GM19468 (cell line): ENCODE data around the gene AFF4.
"Not testable (repeated sequence)": the region's sequence is repeated elsewhere in the genome, so short reads cannot be mapped to it uniquely, and the experiment has no call there.

Experiments used
- ATAC-seq: cut with Tn5 transposase; IDR thresholded peaks from one replicate; pipeline ENCODE4 v1.9.1; 2021; ENCODE audit warnings: mild to moderate bottlenecking, moderate library complexity, moderate number of reproducible peaks; ENCODE audit not compliant: unreplicated experiment; ENCODE audit errors: extremely low read depth

Gene AFF4

GRCh38 chr5:132865668-132866341 lies 97.6 kb downstream of the AFF4 start:
- ATAC-seq: no peak

GRCh38 chr5:132860742-132861141 lies 102.7 kb downstream of the AFF4 start:
- no peak for ATAC-seq

DNA sequence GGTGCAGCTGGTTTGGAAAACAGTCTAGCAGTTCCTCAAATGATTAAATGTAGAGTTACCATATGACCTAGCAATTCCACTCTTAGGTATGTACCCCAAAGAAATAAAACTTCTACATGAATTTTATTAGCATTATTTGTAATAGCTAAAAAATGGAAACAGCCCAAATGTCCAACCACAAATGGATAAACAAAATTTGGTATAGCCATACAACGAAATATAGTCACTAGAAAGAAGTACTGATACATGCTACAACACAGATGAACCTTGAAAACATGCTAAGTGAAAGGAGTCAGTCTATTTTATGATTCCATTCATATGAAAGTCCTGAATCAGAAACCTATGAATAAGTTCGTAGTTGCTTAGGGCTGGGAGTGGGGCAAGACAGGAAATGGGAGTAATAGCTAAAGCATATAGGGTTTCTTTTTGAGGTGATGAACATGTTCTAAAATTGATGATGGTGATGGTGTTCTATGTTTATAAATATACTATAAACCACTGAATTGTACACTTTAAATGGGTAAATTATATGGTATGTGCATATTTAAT lies 103.5 kb downstream of the AFF4 start:
- no peak for ATAC-seq

GRCh38 chr5:132856011-132856410 lies 107.4 kb downstream of the AFF4 start:
- ATAC-seq: no peak

GRCh38 chr5:132854992-132855391 lies 108.4 kb downstream of the AFF4 start:
- not testable (repeated sequence) for ATAC-seq

DNA sequence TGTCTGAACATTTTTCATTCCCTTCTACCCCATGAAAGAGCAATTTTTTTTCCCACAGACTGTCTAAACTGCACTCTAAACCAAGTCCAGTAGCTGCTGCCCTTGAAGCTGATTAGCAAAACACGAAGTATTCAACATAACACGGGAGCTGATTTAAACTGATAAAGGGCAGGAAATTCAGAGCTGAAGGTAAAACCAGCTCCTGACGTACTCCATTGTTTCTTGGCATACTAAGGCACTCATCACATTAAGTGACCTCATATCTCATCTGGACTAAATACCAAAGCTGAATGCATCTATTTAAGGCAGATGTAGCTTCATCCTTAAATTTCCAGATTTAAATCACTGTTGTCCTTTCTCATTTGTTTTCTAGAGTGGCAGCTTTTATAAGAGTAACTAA lies 109.1 kb downstream of the AFF4 start:
- ATAC-seq: no peak

- ATAC-seq: no peak
These were observed 109.6 kb downstream of the AFF4 start for GRCh38 chr5:132853790-132854189.

GRCh38 chr5:132853323-132853722 lies 110.1 kb downstream of the AFF4 start:
- ATAC-seq: no peak

DNA sequence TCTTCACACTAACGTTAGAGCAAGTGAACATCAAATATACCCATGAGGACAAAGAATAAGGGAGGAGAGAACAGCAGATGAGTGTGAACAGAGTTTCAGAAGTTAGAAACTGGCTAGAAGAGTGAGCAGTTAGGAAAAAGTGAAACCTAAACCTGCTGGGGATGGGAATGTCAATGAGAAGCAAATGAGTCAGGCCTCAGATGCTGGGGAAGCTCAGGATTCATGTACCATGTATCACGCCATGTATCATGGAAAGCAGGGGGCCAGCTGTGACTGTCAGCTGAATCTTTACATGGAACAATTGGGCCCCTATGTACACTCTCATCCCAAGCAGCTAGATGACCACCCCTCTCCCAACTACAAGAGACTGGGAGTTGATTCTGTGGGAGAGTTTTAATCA lies 113.4 kb downstream of the AFF4 start:
- ATAC-seq: no peak

DNA sequence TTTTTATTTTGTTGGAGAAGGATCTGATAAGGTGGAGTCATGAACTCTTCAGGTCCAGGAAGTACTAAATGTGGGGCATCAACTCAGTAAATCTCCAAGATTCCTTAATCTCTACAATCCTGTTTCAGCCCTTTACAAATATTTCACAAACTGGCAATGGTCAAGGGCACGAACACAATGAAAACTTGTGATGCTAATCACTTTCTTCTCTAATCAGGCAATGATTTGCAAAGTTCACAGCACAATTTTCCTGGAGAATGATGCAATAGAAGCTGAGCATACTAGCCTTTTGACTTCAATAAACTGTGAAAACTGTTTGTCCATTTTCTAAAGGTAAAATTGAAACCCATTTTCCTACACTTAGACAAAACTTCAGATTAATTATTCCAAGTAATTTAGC lies 114.1 kb downstream of the AFF4 start:
- no peak for ATAC-seq

DNA sequence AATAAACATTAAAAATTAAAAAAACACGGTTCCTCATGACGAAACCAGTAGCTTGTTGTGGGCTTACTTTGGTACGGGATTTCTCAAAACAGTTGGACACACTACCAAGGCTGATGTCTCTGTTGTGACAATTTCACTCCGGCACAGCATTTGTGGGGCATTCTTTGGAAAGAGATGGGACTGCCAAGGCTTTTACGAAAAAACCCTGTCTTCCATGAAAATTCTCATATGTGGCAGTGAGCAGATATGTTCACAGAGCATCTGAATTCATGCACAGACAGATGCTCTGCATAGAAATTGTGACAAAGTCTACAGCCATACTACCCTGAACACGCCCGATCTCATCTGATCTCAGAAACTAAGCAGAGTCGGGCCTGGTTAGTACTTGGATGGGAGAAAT lies 115.2 kb downstream of the AFF4 start:
- no peak for ATAC-seq

- ATAC-seq: no peak
These were observed 122.1 kb downstream of the AFF4 start for GRCh38 chr5:132841305-132841704.

DNA sequence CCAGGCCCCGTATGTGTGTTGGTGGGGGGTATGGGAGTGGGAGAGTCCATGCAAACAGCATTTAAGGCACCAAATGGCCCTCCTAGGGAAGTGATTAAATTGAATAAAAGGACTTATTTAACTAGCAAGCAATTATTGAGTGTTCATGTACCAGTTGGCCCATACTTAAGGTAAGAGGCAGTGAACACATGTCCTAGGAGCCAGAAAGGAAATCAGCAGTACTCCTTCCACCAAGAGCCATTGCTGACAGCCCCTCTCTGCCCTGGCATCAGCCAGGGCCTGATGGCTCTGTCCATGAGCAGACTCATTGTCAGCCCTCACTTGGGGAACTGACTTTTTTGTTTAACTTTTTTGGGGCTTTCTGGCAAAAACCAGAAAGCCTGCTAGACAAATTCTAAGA lies 122.5 kb downstream of the AFF4 start:
- no peak for ATAC-seq

DNA sequence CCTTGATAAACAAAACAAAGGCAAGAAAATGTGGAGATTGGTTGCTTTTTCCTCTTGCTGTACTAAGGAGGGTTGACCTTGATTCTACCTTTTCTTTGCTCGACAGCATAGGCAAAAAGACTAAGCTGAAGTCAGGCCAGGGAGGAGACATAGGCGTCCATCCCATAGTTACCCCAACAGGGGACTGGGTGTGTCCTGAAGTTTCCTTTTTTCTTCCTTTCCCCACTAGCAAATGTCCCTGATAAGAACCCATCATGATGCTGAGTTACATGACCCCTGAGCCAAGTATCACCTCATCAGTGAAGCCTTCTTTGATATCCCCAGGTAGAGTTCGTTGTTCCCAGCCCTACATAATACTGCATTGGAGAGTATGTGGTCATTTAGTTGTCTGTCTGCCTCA lies 123.1 kb downstream of the AFF4 start:
- ATAC-seq: no peak

DNA sequence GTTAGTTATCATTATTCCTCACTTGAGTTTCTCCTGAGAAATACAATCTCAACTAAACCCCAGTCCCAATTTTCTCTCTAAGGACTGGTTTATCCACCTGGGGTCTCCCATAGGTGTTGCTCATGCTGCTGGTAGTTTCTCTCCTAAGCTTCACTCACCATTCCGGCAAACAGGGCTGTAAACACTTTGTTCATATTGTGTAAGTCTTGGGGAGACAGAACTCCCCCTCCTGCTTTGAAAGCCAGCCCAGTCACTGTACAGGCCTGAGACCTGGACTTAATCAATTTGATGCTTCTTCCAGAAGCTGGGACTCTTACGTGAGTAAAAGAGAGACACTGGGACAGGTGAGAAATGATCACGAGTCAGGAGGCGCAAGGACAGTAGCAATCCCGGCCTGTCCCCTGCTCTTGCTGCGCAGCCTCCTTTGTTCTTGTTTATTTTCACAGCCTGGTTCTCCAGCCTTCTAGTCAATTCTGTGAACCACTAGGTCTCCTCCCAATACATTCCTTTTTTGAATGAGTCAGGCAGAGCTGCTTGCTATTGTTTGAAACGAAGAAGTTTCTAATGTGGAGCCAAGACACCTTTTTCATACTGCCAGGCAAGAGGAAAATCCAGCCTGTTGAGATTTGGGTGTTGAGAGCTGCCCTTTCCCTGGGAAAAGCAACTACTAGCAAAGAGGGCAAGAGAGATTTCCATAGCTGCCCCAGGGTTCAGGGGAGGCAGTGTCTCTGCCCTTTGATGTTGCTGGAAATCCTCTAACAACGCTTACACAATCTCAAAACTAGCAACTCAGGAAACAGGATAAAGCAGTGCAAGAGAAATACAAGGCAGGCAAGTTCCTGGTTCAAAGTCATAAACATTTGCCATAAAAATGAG lies 123.8 kb downstream of the AFF4 start:
- ATAC-seq: no peak

DNA sequence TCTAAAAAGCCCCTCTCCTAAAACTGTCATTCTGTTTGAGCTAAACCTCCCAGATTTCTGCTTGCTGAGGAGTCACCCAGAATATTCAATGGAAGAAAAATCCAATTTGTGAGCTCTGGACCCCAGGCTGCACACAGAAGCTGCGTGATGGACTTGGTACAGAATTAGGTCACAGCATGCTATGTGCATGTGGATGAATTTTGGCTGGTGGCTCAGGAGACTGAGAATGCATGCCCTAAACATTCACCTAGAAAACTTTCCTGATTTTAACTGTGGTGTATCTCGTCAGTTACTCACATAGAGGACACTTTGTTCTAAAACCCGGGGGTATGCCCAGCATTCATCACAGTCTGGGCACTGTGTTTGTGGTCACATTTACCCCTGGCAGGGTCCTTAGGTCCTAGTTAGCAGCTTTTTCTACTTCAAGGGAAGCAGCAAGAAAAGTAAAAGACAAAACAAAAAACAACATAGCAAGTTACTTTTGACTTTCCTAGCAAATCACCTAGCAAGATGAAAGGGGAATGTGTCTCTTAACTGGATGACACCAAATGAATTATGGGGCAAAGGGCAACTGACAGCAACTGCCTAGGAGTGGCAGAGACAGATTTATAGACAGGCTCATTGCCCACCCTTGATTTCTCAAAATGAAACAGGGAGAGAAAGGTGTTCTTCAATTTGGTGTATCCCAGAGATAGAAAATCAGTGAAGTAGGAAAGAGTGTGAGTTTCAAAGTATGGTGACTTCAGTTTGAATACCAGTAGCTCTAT lies 124.7 kb downstream of the AFF4 start:
- no peak for ATAC-seq

DNA sequence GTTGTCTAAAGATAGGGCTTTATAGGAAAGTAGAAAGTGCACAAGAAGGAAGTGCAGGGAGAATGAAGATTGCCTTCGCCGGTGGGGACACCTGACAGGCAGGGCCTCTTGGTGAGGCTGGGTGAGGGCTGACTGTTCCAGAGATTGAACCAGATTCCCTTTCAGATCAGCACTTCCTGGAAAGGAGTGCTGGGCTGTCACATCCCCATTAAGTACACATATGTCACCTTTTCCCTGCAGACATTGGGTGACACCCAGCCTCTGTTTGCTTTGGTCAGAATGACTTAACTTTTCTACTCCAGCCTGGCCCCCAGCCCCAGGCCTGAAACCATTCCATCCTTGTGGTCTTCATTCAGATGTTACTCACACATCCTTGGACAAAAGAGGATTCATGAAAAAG lies 125.6 kb downstream of the AFF4 start:
- ATAC-seq: no peak

GRCh38 chr5:132836852-132837251 lies 126.6 kb downstream of the AFF4 start:
- no peak for ATAC-seq

DNA sequence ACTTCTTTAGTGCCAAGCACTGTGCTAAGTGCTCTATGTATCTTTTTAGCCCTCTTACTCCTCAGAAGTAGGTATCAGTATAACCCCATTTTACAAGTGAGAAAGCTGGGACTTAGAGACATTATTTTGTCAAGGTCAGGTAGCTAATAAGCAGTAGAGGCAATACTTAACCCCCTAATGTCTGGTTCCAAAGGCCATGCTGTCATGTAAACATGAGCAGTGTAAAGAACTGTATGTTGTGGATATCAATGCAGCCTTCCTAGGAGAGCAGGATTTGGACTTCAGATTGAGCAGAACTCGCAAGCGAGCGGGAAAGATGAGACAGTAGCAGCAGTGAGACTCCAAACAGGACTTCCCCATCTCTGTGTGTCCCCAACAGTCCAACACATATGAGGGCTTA lies 129.4 kb downstream of the AFF4 start:
- ATAC-seq: no peak

DNA sequence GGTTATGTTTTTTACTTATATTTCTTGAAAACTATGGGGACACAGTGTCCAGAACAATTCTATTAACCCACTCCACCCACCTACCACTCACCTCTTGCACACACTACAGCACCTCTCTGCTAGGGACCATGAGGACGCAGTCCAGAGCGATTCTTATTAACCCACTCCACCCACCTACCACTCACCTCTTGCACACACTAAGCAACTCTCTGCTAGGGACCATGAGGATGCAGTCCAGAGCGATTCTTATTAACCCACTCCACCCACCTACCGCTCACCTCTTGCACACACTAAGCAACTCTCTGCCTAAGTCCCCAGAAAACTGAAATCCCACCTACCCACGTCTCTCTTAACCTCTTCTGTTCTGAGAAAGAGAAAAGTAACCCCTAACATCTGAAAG lies 130.8 kb downstream of the AFF4 start:
- no peak for ATAC-seq
